Activated CD4-positive, alpha-beta memory T cell treated with anti-CD3 and anti-CD28 coated beads, Interleukin-2, amount 10 ng/mL, durations not matched to agents 7 days and 5 days (primary cell): ENCODE results near the gene TAS2R42. TPM values are rescaled to one million over a fixed set of nuclear protein-coding genes. Genes with fewer than 3 reads are reported as not detected.

Experiments used
- CTCF ChIA-PET: fragments of 350-600 bp; sonication (Branson Sonifier 250); formaldehyde crosslinking; loops from one replicate; lab custom pipeline; 2021; ENCODE audit warnings: antibody characterized with exemption, inconsistent platforms; lab: Charles Lee
- POLR2A ChIA-PET: fragments of 350-600 bp; sonication (Branson Sonifier 250); formaldehyde crosslinking; loops from one replicate; lab custom pipeline; 2021; ENCODE audit warnings: antibody characterized with exemption; lab: Charles Lee
- DNase-seq: peaks from one replicate; pipeline ENCODE4 v3.0.0-alpha.2; 2020
- H3K27ac Mint-ChIP-seq: one replicate; pipeline ENCODE4 v1.8.0; 2021; ENCODE audit warnings: mild to moderate bottlenecking, mixed read lengths
- H3K27me3 Mint-ChIP-seq: one replicate; pipeline ENCODE4 v1.8.0; 2021; ENCODE audit warnings: mixed read lengths
- H3K36me3 Mint-ChIP-seq: one replicate; pipeline ENCODE4 v1.8.0; 2021; ENCODE audit warnings: low read depth, mixed read lengths
- H3K4me1 Mint-ChIP-seq: one replicate; pipeline ENCODE4 v1.8.0; 2021; ENCODE audit warnings: mixed read lengths
- H3K4me3 Mint-ChIP-seq: one replicate; pipeline ENCODE4 v1.8.0; 2021; ENCODE audit warnings: mild to moderate bottlenecking, mixed read lengths
- H3K9me3 Mint-ChIP-seq: one replicate; pipeline ENCODE4 v1.8.0; 2021; ENCODE audit warnings: mixed read lengths
- total RNA-seq, 2 experiments: library from RNA; stranded (reverse); gene quantifications; one replicate each; pipeline ENCODE4 v1.2.3, GENCODE V29; 2021

The TAS2R42 gene
- total RNA-seq, 2 experiments from 2014 or later = not detected

GRCh38 chr12:11171145-11171968 lies 15.4 kb downstream of the TAS2R42 start, which contains the start of gene SMIM10L1:
SMIM10L1 (plus strand) TSS chr12:11171194; CDS start chr12:11171357, 163 bp downstream.
- Mint-ChIP-seq H3K27me3 (no peaks in the 10 kb centered on the region), H3K9me3 (no peaks in the 10 kb centered on the region), H3K36me3 (peaks cover 57% of the 10 kb centered on the region), H3K4me1 (peaks cover 49% of the 10 kb centered on the region), H3K4me3 (peak within 1 kb of the TSS; percentile 91), H3K27ac (peak within 1 kb of the TSS; percentile 96)
- ChIA-PET CTCF (interaction anchor here (0.9 to 2.0 kb wide), 6 partner anchors 10 to 421 kb away, joined by 3 to 8 read pairs (median 4); no protein-coding TSS in a partner anchor), POLR2A (interaction anchor here (0.5 to 2.5 kb wide), 29 partner anchors 8 to 1191 kb away, joined by 3 to 19 read pairs (median 5); partner anchors contain the start of genes ETV6, GABARAPL1, MAGOHB and PRR4)
- peak; percentile 90 for DNase-seq

- Mint-ChIP-seq H3K27me3 (no peaks in the 10 kb centered on the region), H3K27ac (peak overlapping the region; percentile 96), H3K4me3 (peak overlapping the region; percentile 91), H3K36me3 (peaks cover 58% of the 10 kb centered on the region), H3K4me1 (peaks cover 49% of the 10 kb centered on the region), H3K9me3 (no peaks in the 10 kb centered on the region)
- ChIA-PET CTCF (interaction anchor here (0.9 to 2.0 kb wide), 5 partner anchors 10 to 420 kb away, joined by 3 to 8 read pairs (median 3); no protein-coding TSS in a partner anchor), POLR2A (interaction anchor here (0.5 to 2.5 kb wide), 23 partner anchors 8 to 1191 kb away, joined by 3 to 19 read pairs (median 5); partner anchors contain the start of genes ETV6, GABARAPL1, MAGOHB and PRR4)
- no peak for DNase-seq
These were observed 16.0 kb downstream of the TAS2R42 start for GRCh38 chr12:11170810-11171144.

- Mint-ChIP-seq H3K36me3 (peaks cover 52% of the 10 kb centered on the region), H3K27me3 (no peaks in the 10 kb centered on the region), H3K4me3 (no peak overlapping the region), H3K9me3 (no peaks in the 10 kb centered on the region), H3K27ac (no peak overlapping the region), H3K4me1 (peaks cover 32% of the 10 kb centered on the region)
- DNase-seq = no peak
- POLR2A ChIA-PET = no interaction called here
- CTCF ChIA-PET = no interaction called here
These were observed 20.4 kb downstream of the TAS2R42 start for GRCh38 chr12:11166300-11166699.

GRCh38 chr12:11164384-11164783 lies 22.4 kb downstream of the TAS2R42 start:
- no peak for DNase-seq
- H3K4me1 Mint-ChIP-seq = peaks cover 18% of the 10 kb centered on the region
- no peaks in the 10 kb centered on the region for H3K9me3 Mint-ChIP-seq
- no peak overlapping the region for H3K4me3 Mint-ChIP-seq
- POLR2A ChIA-PET = interaction anchor here (2.3 kb wide), 1 partner anchor 7 kb away, joined by 19 read pairs; the partner anchor contains the start of gene SMIM10L1
- CTCF ChIA-PET = no interaction called here
- no peak overlapping the region for H3K27ac Mint-ChIP-seq
- H3K36me3 Mint-ChIP-seq = peaks cover 56% of the 10 kb centered on the region
- no peaks in the 10 kb centered on the region for H3K27me3 Mint-ChIP-seq

GRCh38 chr12:11162502-11162901 lies 24.2 kb downstream of the TAS2R42 start:
- H3K9me3 Mint-ChIP-seq = no peaks in the 10 kb centered on the region
- CTCF ChIA-PET = no interaction called here
- POLR2A ChIA-PET = interaction anchor here (2.3 kb wide), 1 partner anchor 9 kb away, joined by 19 read pairs; the partner anchor contains the start of gene SMIM10L1
- H3K4me3 Mint-ChIP-seq = no peak overlapping the region
- DNase-seq = no peak
- peaks cover 5% of the 10 kb centered on the region for H3K4me1 Mint-ChIP-seq
- H3K27ac Mint-ChIP-seq = no peak overlapping the region
- H3K27me3 Mint-ChIP-seq = no peaks in the 10 kb centered on the region
- H3K36me3 Mint-ChIP-seq = peaks cover 50% of the 10 kb centered on the region

- no peak overlapping the region for H3K27ac Mint-ChIP-seq
- no peaks in the 10 kb centered on the region for H3K27me3 Mint-ChIP-seq
- peaks cover 2% of the 10 kb centered on the region for H3K9me3 Mint-ChIP-seq
- DNase-seq = no peak
- no peak overlapping the region for H3K4me3 Mint-ChIP-seq
- POLR2A ChIA-PET = interaction anchor here (2.7 kb wide), 1 partner anchor 12 kb away, joined by 15 read pairs; the partner anchor contains the start of gene SMIM10L1
- CTCF ChIA-PET = no interaction called here
- H3K36me3 Mint-ChIP-seq = peaks cover 52% of the 10 kb centered on the region
- H3K4me1 Mint-ChIP-seq = peaks cover 5% of the 10 kb centered on the region
These were observed 27.8 kb downstream of the TAS2R42 start for GRCh38 chr12:11158885-11159444.

GRCh38 chr12:11154400-11154925 lies 32.3 kb downstream of the TAS2R42 start:
- Mint-ChIP-seq H3K4me3 (no peak overlapping the region), H3K27me3 (no peaks in the 10 kb centered on the region), H3K4me1 (peaks cover 1% of the 10 kb centered on the region), H3K27ac (no peak overlapping the region), H3K36me3 (peaks cover 44% of the 10 kb centered on the region), H3K9me3 (peaks cover 2% of the 10 kb centered on the region)
- DNase-seq = no peak
- ChIA-PET CTCF (no interaction called here), POLR2A (no interaction called here)

- peaks cover 38% of the 10 kb centered on the region for H3K36me3 Mint-ChIP-seq
- H3K27me3 Mint-ChIP-seq = no peaks in the 10 kb centered on the region
- peaks cover 2% of the 10 kb centered on the region for H3K9me3 Mint-ChIP-seq
- ChIA-PET POLR2A (no interaction called here), CTCF (no interaction called here)
- H3K27ac Mint-ChIP-seq = no peak overlapping the region
- peaks cover 1% of the 10 kb centered on the region for H3K4me1 Mint-ChIP-seq
- no peak for DNase-seq
- H3K4me3 Mint-ChIP-seq = no peak overlapping the region
These were observed 34.0 kb downstream of the TAS2R42 start for GRCh38 chr12:11152725-11153124.

GRCh38 chr12:11150832-11151231 lies 35.9 kb downstream of the TAS2R42 start:
- Mint-ChIP-seq H3K4me1 (peaks cover 1% of the 10 kb centered on the region), H3K27ac (no peak overlapping the region), H3K4me3 (no peak overlapping the region), H3K27me3 (no peaks in the 10 kb centered on the region), H3K9me3 (peaks cover 2% of the 10 kb centered on the region), H3K36me3 (peaks cover 28% of the 10 kb centered on the region)
- ChIA-PET POLR2A (no interaction called here), CTCF (no interaction called here)
- no peak for DNase-seq

GRCh38 chr12:11147420-11147819 lies 39.3 kb downstream of the TAS2R42 start:
- H3K27ac Mint-ChIP-seq = no peak overlapping the region
- no peaks in the 10 kb centered on the region for H3K27me3 Mint-ChIP-seq
- ChIA-PET CTCF (no interaction called here), POLR2A (no interaction called here)
- H3K4me3 Mint-ChIP-seq = no peak overlapping the region
- peaks cover 11% of the 10 kb centered on the region for H3K9me3 Mint-ChIP-seq
- DNase-seq = no peak
- peaks cover 1% of the 10 kb centered on the region for H3K4me1 Mint-ChIP-seq
- peaks cover 12% of the 10 kb centered on the region for H3K36me3 Mint-ChIP-seq

GRCh38 chr12:11144297-11144696 lies 42.4 kb downstream of the TAS2R42 start:
- no peak overlapping the region for H3K27ac Mint-ChIP-seq
- H3K36me3 Mint-ChIP-seq = peaks cover 19% of the 10 kb centered on the region
- H3K27me3 Mint-ChIP-seq = no peaks in the 10 kb centered on the region
- POLR2A ChIA-PET = interaction anchor here (1.5 kb wide), 1 partner anchor 27 kb away, joined by 6 read pairs; the partner anchor contains the start of gene SMIM10L1
- no peak for DNase-seq
- peaks cover 11% of the 10 kb centered on the region for H3K9me3 Mint-ChIP-seq
- H3K4me3 Mint-ChIP-seq = no peak overlapping the region
- no peaks in the 10 kb centered on the region for H3K4me1 Mint-ChIP-seq
- CTCF ChIA-PET = no interaction called here

- Mint-ChIP-seq H3K4me1 (no peaks in the 10 kb centered on the region), H3K4me3 (no peak overlapping the region), H3K9me3 (peaks cover 11% of the 10 kb centered on the region), H3K27me3 (no peaks in the 10 kb centered on the region), H3K27ac (no peak overlapping the region), H3K36me3 (peaks cover 16% of the 10 kb centered on the region)
- POLR2A ChIA-PET = no interaction called here
- DNase-seq = no peak
- CTCF ChIA-PET = no interaction called here
These were observed 43.4 kb downstream of the TAS2R42 start for GRCh38 chr12:11143352-11143751.

- Mint-ChIP-seq H3K27ac (no peak overlapping the region), H3K9me3 (peaks cover 2% of the 10 kb centered on the region), H3K36me3 (peaks cover 22% of the 10 kb centered on the region), H3K4me1 (no peaks in the 10 kb centered on the region), H3K27me3 (no peaks in the 10 kb centered on the region), H3K4me3 (no peak overlapping the region)
- DNase-seq = no peak
- POLR2A ChIA-PET = no interaction called here
- CTCF ChIA-PET = no interaction called here
These were observed 50.7 kb downstream of the TAS2R42 start for GRCh38 chr12:11136075-11136474.
